Right ventricle myocardium superior (tissue), 1 donor: ENCODE measurements around the gene SLC22A14. TPM values are rescaled to one million over a fixed set of nuclear protein-coding genes. Genes with fewer than 3 reads are reported as not detected.
"Not testable (repeated sequence)": the region's sequence is repeated elsewhere in the genome, so short reads cannot be mapped to it uniquely, and the experiment has no call there.

Source experiments
- ATAC-seq: fragments of 200-7000 bp; cut with Tn5 transposase; one replicate; pipeline ENCODE4 v1.9.1; 2020; ENCODE audit warnings: mild to moderate bottlenecking; ENCODE audit not compliant: poor library complexity
- DNase-seq: peaks from one replicate; pipeline ENCODE4 v3.0.0-alpha.2; 2020
- intact Hi-C: fragments of 100-400 bp; cut with DNase I; formaldehyde crosslinking; loops from one replicate; pipeline ENCODE4 v1.11.2; 2022
- long read RNA-seq: library from polyadenylated mRNA; unstranded; transcript quantifications from one replicate; pipeline ENCODE4 v2.0.0, GENCODE V29; 2021
- total RNA-seq: library from RNA; stranded (reverse); fragmentation: NEBNext Ultra II Directional; extraction: Animal tissue kit (Norgen Biotek cat#: 25700); gene quantifications from one replicate; pipeline ENCODE4 v1.2.1, GENCODE V29; 2021
- donor health status: DM: no; HTN: yes; CAD: no; lungs with severe emphysema.

The SLC22A14 gene, protein sequence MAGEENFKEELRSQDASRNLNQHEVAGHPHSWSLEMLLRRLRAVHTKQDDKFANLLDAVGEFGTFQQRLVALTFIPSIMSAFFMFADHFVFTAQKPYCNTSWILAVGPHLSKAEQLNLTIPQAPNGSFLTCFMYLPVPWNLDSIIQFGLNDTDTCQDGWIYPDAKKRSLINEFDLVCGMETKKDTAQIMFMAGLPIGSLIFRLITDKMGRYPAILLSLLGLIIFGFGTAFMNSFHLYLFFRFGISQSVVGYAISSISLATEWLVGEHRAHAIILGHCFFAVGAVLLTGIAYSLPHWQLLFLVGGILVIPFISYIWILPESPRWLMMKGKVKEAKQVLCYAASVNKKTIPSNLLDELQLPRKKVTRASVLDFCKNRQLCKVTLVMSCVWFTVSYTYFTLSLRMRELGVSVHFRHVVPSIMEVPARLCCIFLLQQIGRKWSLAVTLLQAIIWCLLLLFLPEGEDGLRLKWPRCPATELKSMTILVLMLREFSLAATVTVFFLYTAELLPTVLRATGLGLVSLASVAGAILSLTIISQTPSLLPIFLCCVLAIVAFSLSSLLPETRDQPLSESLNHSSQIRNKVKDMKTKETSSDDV
- total RNA-seq, result not detected
- long read RNA-seq, result 0 reads

DNA sequence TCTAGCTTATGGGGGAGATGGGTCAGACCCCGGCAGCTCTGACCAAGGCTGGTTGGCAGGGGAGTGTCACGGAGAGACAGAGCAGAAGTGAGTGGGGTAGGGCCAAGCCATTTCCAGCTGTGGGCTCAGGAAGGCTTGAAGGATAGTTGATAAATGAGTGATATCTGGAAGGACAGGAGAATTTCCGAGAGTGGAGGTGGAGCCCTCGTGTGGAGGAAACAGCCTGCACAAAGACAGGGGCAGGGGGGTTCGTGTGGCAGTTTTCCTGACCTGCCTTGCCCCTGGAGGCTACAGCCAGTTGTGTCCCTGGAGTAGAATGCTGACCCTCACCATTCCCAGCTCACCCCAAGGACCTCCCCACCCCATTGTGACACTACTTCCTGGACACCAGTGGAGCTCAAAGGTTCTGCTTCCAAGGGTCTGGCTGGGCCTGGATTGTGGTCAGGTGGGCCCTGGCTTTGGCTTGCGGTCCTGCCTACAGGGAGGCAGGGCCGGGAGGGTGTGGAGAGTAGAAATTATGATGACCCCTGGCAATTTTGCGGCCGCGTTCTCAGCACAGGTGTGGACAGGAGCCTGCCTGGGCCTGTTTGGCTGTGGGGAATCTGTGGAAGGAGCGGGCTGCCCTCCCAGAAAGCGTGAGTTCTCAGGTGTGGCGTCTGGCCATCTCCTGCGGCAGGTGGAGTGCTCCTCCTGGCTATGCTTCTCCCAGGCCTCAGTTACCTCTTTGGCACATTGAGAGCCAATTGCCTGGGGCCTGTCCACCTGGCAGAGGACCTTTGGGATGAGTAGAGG lies at the start of gene SLC22A14:
Gene SLC22A14, plus strand, starts transcription at position 400 of the 792 bp plus-strand sequence. CDS start 23,733 bp downstream, outside the sequence.
- no peak for DNase-seq
- intact Hi-C loops, result no loop called here
- ATAC-seq, result no peak

DNA sequence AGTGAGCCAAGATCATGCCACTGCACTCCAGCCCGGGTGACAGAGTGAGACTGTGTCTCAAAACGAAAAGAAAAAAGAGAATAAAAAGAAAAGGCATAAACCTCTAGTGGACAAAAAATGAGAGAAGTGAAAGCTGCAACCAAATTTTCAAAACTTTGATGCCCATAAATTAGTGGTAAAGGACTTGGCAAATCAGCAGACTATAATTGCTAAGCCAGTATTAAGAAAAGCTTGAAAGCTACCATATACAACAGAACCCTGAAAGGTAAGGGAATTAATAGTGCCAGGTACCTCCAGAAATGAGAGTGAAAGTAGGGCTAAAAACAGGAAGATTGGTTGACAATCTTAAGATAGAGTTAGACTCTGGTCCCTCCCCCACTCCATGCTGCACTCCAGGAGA lies 49.4 kb upstream of the SLC22A14 start:
- DNase-seq (no peak), ATAC-seq (no peak)
- intact Hi-C loops, result no loop called here

DNA sequence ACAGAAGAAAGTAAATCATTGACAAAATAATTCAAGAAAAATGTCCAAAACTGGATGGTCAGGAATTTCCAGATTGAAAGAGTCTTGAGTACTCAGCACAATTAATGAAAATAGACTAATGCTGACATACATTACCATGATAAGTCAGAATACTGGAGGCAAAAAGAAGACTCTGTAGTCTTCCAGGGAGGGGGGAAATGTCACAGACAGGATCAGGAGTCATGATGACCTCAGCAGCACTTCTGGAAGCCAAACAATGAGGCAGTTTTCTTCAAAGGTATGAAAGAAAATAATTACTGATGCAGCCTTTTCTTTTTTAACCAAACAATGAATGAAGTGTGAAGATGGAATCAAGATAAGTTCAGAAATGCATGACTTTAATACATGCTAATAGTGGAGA lies 46.6 kb upstream of the SLC22A14 start:
- intact Hi-C loops, result no loop called here
- DNase-seq (no peak), ATAC-seq (no peak)

DNA sequence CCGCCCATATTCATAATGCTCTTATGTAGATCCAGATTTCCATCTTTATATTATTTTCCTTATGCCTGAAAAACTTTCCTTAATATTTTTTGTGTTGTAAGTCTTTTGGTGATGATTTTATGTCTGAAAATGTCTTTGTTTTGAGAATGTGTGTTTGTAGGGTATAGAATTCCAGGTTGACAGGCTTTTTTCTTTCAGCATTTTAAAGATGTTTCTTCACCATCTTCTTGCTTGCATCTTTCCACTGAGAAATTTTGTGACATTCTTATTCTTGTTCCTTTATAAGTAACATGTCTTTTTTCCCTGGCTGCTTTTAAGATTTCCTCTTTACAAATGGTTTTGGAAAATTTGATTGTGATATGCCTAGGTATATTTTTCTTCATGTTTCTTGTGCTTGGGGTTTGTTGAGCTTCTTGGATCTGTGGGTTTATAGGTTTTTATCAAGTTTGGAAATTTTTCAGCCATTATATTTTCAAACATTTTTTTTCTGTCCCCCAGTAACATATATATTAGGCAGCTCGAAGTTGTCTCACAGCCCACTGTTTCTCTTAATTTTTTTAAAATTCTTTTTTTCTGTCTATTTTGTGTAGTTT lies 43.6 kb upstream of the SLC22A14 start:
- DNase-seq, result no peak
- no peak for ATAC-seq
- intact Hi-C loops, result no loop called here

DNA sequence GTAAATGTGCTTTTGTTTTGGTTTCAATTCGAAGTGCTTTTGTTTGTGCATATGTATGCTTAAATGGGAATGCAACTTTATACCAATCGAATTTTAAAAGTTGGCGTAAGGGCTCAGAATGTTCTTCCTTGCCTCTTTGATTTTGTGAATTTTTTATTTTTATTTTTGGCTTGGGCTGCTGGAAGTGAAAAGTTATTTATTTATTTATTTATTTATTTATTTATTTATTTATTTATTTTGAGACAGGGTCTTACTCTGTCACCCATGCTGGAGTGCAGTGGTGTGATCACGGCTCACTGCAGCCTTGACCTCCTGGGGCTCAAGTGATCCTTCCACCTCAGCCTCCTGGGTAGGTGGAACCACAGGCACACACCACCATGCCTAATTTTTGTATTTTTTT lies 39.3 kb upstream of the SLC22A14 start:
- ATAC-seq, DNase-seq, intact Hi-C loops: not testable (repeated sequence)

DNA sequence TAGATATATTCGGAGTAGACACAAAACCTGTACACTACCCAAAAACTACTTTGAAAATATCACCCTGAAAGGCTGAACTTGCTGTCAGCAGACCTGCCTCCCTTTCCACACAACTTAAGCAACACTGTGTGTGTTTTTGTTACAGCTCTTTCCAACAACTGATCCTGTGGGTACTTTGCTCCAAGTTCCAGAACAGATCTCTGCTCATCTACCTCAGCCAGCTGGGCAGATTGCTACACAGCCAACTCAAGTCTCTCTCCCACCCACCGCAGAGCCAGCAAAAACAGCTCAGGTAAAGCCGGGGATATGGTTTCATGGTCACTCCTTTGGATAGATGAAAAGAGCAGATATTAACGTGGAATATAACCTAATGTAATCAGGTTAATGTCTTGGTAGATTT lies 36.2 kb upstream of the SLC22A14 start:
- no peak for DNase-seq
- ATAC-seq, result no peak
- intact Hi-C loops, result no loop called here

DNA sequence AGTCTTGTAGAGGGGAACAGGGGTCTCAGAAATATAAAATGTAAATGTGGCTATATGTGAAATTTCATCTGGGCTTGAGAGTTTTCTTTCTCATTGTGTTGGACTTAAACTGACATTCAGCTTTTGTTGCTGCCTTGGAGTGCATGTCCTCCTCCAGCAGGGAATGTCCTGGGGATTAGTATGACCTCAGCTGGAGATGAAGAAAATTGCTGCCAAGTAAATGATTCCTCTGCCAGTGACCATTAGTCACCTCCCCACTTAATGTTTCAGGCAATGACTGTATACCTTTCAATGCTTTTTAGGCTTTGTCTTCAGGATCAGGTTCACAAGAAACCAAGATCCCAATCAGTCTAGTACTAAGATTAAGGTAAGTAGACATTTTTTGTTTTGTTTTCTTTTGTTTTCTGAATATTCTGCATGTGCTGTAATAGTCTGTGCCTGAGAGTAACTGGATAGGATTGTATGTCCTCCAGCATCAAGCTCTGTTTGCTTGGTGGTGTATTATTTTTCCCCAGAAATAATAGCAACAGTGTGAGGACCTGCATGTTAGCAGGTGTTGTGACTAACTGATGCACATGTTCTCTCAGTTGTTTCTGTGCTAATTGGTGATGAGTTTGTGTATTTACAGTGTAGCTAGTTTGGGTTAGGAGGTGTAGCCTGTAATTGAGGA lies 34.6 kb upstream of the SLC22A14 start:
- intact Hi-C loops, result no loop called here

DNA sequence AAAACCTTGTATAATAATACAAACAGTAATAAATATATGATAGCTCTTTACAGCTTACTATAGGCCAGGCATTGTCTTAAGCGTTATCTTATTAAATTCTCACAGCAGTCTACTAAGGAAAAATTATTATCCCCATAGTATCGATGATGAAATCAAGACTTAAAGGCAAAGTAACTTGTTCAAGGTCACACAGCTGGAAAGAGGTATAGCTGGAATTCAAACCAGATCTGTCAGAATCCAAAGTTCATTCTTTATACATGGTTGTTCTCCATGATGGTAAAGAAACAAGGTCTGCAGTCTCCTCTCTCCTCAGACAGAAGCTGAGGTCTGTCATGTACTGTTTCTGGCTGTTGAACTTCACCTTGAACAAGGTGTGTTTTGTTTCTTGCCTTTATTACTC lies 31.9 kb upstream of the SLC22A14 start:
- ATAC-seq (no peak), DNase-seq (no peak)
- intact Hi-C loops, result no loop called here

More for the DNA sequence above, 34.6 kb upstream of the SLC22A14 start:
- DNase-seq (no peak), ATAC-seq (peak; percentile 91)

DNA sequence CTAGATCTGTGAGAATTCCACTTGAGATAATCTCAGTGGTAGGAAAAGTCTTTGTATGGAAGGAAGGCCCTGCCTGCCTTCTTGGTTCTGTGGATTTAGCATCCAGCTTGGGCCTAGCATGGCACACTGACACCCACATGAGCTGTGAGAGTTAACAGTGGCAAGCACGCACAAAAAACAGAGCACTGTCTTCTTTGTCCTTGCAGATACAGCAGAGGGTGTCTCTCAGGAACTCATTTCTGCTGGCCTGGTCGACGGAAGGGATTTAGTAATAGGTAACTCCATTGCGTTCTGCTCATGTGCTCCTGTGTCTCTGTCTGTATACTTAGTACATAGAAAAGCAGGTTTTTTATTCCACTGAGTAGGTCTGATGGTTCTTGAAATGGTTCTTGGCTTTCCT lies 30.9 kb upstream of the SLC22A14 start:
- DNase-seq, result no peak
- intact Hi-C loops, result no loop called here
- ATAC-seq, result no peak

DNA sequence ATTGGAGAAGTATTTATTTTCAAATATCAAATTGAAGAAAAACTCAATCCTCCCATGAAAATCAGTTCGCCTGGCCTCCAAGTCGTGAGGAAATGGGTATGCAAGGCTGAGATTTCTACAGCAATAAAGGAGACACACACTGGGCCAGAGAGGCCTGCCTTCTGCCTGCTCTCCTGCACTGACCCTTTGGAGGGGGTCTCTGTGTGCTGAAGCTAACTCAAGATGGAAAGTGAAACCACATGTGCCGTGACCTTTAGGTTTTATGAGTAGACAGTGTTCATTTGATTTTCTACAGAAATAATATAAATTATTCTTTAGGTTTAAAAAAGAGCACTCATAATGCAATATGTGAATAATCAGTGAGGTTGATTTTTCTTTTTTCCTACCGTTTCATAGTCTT lies 28.4 kb upstream of the SLC22A14 start:
- intact Hi-C loops, result no loop called here
- ATAC-seq, result no peak
- no peak for DNase-seq

DNA sequence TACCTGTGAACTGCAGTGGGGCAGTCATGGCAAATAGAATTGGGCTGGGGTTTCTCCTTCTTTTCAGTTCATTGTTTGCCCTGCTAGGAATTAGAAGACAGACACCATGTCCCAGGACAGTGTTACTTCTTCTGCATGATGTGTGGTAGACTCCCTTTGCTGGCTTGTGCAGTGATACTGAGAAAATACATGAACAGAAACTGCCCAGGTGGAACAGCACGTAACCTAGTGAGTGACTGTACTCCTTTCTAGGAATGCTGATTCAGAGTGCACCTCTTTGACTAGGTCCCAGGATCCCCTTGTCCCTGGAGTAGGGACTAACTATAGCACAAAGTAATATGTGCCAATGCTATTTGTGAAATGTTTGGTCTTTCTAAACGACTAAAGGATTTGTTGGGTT lies 27.2 kb upstream of the SLC22A14 start:
- no peak for DNase-seq
- intact Hi-C loops, result no loop called here
- ATAC-seq, result no peak

DNA sequence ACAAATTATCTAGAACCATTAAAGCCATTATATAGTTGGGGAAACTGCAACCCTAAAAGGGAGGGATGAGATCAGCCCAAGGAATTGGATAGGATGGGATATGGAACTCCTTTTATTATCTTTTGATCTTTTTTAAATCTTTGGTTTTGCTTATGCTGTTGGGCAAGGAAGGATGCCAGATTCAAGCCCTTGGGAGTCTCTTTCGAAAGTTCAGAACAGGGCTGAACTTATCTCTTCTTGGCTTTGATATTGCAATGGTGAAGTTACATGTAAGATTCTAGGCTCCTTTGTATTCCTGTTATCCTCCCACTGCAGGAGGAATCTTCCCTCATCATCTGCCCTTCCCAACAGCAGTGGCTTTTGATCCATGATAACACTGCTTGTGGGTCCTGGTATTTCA lies 26.5 kb upstream of the SLC22A14 start:
- peak; percentile 22 for ATAC-seq
- no peak for DNase-seq
- intact Hi-C loops, result no loop called here

DNA sequence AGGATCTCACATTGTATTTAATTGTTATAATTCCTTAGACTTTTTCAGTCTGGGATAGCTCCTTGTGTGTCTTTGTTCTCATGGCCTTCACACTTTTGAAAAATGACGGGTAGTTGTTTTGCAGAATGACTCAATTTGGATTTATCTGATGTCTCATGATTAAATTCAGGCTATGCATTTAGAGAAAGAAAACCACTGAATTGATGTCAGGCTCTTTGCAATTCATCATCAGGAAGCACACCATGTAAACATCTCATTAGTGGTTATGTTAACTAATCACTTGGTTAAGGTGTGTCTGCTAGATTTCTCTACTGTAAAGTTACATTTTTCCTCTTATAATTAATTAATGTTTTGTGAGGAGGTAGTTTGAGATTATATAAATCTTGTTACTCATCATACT lies 24.5 kb upstream of the SLC22A14 start:
- intact Hi-C loops, result no loop called here
- DNase-seq, result no peak
- ATAC-seq, result no peak

DNA sequence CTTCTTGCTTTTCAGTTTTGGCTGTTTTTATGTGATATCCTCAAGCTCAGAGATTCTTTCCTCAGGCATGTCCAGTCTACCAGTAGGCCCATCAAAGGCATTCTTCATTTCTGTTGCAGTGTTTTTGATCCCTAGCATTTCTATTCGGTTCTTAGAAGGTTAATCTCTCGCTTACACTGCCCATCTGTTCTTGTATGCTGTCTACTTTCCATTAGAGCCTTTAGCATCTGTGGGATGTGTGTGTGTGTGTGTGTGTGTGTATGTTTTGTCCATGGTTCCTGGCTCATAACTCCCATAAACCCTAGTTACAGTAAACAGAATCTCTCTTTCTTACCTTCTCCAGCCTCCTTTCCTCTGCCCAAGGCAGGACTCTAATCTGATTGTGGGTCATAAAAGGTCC lies 21.6 kb upstream of the SLC22A14 start:
- DNase-seq (no peak), ATAC-seq (no peak)
- intact Hi-C loops, result no loop called here

DNA sequence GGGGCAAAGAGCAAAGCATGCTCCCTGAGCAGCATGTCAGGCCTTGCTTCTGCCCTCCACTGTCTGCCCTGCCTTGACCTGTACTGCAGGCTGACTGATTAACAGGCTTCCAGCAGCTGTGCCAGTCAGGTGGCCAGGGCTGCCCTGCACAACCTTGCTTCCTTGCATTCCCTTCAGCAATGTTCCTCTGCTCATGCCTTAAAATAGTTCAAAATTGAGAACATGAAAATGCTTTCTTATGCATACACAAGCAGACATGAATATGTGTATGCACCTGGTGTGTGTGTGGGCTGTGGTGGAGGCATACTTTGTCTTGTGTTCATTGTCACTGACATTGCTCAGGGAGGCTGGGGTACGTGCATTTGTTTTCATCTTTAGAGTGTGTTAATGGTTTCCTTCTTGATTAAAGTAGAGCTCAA lies 17.7 kb upstream of the SLC22A14 start:
- intact Hi-C loops, result no loop called here
- peak; percentile 92 for ATAC-seq

DNA sequence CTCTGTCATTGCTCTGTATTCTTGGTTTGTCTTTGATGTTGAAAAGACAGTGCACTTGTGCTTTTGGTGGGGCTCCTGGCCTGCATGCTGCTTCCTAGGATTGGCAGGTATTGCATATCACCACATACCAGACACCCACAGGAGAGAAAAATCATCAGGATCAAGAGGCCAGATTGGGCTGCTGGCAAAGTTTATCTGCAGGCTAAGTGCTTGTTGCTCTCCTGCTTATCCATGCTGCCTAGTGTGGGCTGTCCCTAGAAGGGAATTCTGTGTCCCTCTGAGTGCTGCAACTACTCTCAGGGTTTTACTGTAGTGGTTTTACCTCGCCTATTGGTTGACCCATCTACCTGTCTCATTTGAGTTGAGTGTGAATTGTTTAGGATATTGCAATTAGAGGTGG lies 17.3 kb upstream of the SLC22A14 start:
- no peak for DNase-seq
- peak; percentile 77 for ATAC-seq
- intact Hi-C loops, result no loop called here

More for the DNA sequence above, 17.7 kb upstream of the SLC22A14 start:
- no peak for DNase-seq

DNA sequence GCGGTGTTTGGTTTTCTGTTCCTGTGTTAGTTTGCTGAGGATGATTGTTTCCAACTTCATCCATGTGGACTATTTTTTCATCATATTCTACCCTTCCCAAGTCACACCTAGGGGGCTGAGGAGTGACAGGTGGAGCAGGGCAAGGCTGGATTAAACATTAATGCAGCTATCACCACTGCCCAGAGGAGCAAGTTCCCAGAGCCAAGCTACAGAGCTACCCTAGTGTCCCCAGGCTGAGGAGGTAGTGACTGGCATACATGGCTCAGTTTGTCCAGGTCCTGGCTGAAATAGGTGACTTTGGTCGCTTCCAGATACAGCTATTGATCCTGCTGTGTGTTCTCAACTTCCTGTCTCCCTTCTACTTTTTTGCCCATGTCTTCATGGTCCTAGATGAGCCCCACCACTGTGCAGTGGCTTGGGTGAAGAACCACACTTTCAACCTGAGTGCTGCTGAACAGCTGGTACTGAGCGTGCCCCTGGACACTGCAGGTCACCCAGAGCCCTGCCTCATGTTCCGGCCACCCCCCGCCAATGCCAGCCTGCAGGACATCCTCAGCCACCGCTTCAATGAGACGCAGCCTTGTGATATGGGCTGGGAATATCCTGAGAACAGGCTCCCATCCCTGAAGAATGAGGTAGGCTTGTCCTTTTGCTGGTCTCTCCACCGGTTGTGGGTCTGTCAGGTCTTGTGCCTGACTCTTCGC lies 16.3 kb upstream of the SLC22A14 start, which contains the start of gene SLC22A13:
Gene SLC22A13, plus strand, starts transcription at position 209 of the 704 bp plus-strand sequence. Its CDS starts 49 bp downstream, at position 258.
- no peak for DNase-seq
- intact Hi-C loops, result no loop called here
- no peak for ATAC-seq

DNA sequence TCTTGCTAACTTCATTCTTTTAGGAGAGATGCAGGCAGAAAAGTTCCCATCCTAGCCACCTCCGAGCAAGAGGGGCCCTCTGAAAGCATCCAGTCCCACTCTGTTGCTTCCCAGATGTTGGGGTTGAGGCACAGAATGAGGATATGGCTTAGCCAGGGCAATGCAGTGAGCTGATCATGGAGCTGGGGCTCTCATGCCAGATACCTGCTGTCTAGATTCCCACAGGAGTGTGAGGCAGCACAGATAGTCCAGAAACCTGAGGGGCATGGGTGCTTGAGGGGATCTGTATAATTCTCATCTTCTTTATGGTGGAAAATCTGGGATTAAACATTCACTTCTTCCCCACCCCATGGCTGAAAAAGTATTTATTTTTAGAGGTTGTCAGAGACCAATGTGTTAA lies 15.3 kb upstream of the SLC22A14 start:
- intact Hi-C loops, result no loop called here
- no peak for DNase-seq
- no peak for ATAC-seq
